ENCODE results near the gene ZNF345. TPM values are rescaled to one million over a fixed set of nuclear protein-coding genes. Genes with fewer than 3 reads are reported as not detected.

ZNF345 gene
- total RNA-seq, 4 donors from 2014 or later = 6.1 to 11.8 (median 7.3) TPM

DNA sequence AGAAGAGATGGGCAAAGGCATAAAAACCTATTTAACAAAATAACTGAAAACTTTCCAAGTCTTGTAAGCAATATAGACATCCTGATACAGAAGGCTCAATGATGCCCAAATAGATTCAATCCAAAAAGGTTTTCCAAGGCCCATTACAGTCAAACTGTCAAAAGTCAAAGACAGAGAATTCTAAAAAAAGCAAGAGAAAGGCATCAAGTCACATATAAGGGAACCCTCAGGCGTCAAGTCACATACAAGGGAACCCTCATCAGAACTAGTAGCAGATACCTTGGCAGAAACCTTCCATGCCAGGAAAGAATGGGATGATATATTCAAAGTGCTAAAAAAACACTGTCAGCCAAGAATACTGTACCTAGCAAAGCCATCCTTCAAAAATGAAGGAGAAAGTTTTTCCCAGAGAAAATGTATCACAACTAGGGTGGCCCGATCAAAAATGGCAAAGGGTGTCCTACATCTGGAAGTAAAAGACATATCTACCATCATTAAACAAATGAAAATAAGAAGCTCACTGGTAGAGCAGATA lies 44.2 kb downstream of the ZNF345 start:
- DNase-seq (ENCODE audit: low spot score in 2 of 2) = no peak
- no peaks in the 10 kb centered on the region for H3K4me1 ChIP-seq
- H3K4me3 ChIP-seq = no peak overlapping the region
- H3K27ac ChIP-seq = no peak overlapping the region
- WGBS, 2 donors = 98 to 100% methylated on average over 2 of the region's 2 CpGs
- peaks cover 6 to 100% (median 68%) of the 10 kb centered on the region in 4 donors for H3K9me3 ChIP-seq
- TF ChIP-seq POLR2A (IDR thresholded peaks at IDR 0.05) = no peak
- TF ChIP-seq, protein P1, sequence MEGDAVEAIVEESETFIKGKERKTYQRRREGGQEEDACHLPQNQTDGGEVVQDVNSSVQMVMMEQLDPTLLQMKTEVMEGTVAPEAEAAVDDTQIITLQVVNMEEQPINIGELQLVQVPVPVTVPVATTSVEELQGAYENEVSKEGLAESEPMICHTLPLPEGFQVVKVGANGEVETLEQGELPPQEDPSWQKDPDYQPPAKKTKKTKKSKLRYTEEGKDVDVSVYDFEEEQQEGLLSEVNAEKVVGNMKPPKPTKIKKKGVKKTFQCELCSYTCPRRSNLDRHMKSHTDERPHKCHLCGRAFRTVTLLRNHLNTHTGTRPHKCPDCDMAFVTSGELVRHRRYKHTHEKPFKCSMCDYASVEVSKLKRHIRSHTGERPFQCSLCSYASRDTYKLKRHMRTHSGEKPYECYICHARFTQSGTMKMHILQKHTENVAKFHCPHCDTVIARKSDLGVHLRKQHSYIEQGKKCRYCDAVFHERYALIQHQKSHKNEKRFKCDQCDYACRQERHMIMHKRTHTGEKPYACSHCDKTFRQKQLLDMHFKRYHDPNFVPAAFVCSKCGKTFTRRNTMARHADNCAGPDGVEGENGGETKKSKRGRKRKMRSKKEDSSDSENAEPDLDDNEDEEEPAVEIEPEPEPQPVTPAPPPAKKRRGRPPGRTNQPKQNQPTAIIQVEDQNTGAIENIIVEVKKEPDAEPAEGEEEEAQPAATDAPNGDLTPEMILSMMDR (IDR thresholded peaks at IDR 0.05) = no peak
- no peak for TF ChIP-seq EP300 (IDR thresholded peaks at IDR 0.05)
- no peaks in the 10 kb centered on the region for H3K27me3 ChIP-seq
- peaks cover 3 to 100% (median 37%) of the 10 kb centered on the region in 3 donors for H3K36me3 ChIP-seq

DNA sequence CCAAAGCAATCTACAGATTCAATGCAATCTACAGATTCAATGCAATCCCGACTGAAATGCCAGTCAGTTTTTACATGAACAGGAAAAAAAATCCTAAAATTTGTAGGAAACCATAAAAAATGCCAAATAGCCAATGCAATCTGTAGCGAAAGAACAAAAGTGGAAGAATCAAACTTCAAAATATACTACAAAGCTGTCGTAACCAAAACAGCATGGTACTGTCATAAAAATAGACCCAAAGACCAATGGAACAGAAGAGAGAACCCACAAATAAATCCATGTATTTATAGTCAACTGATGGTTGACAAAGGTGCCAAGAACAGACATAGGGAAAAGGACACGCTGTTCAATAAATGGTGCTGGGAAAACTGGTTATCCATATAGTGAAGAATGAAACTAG lies 47.7 kb downstream of the ZNF345 start:
- Histone ChIP-seq H3K4me3 (no peak overlapping the region), H3K36me3 (peaks cover 0 to 100% (median 37%) of the 10 kb centered on the region in 3 donors)
- 85 to 98% methylated on average over 4 of the region's 4 CpGs for WGBS, 2 donors

DNA sequence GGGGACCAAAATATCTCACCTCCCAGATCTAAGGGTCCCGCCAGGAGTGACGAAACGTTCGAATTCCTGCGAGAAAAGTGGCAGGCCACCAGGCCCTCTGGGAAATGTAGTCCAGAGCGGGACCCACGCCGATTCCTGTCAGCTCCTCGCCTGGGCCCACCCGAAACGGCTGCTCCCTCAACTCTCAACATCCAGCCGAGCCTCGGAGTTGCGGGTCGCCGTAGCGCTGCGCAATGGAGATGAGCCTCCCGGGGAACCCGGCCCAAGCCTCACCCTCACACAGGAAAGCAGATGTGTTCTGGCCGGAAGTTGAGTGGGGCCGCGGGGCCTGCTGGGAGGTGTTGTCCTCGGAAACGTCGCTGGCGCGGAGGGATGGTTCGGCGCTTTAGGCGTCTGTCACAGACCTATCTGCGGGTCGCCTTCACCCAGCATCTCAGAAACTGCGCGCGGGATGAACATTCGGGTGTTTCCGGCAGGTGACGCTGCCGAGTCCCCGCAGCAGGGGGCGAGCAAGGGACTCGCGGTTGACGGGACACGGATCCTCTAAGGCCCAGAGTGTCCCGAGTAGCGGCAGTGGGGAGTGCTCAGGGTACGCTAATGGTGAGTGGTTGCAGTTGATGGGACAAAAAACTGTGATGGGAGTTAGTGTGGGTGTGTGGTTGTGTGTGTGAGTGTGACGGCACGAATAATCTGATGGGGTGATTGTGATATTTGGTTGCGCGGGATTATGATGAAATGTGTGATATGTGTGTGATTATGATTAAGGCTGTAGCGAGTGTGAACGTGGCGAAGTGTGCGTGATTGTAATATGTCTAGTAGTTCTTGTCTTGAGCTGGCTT lies 65.5 kb downstream of the ZNF345 start, which contains the start of the genes ZNF568 and ZNF829:
Gene ZNF568, plus strand, starts transcription at position 341 of the 839 bp plus-strand sequence. CDS start 6,439 bp downstream, outside the sequence.
Gene ZNF829, minus strand, starts transcription at position 300 of the 839 bp plus-strand sequence. CDS start 1,124 bp downstream, outside the sequence.
- no peaks in the 10 kb centered on the region for H3K27me3 ChIP-seq
- TF ChIP-seq, protein P1 (IDR thresholded peaks at IDR 0.05) = peak; percentile 38 to 65 (median 55)
- TF ChIP-seq EP300 (IDR thresholded peaks at IDR 0.05) (peak; percentile 79 to 88), POLR2A (IDR thresholded peaks at IDR 0.05) (peak in 1 of 2 donors; percentile 27)
- H3K4me3 ChIP-seq = peak within 1 kb of the TSS; percentile 68 to 91 (median 72)
- H3K36me3 ChIP-seq = peaks cover 0 to 73% (median 2%) of the 10 kb centered on the region in 3 donors
- peaks cover 0 to 22% (median 5%) of the 10 kb centered on the region in 4 donors for H3K4me1 ChIP-seq
- H3K9me3 ChIP-seq = peaks cover 0 to 43% (median 4%) of the 10 kb centered on the region in 4 donors
- peak within 1 kb of the TSS; percentile 90 to 98 (median 95) for H3K27ac ChIP-seq
- WGBS, 2 donors = 0% methylated on average over 49 to 56 of the region's 57 CpGs
- peak; percentile 71 to 83 for DNase-seq (ENCODE audit: low spot score in 2 of 2)

More for the DNA sequence above, 47.7 kb downstream of the ZNF345 start:
- Histone ChIP-seq H3K27me3 (no peaks in the 10 kb centered on the region), H3K27ac (no peak overlapping the region), H3K9me3 (peaks cover 6 to 100% (median 58%) of the 10 kb centered on the region in 4 donors), H3K4me1 (no peaks in the 10 kb centered on the region)
- no peak for DNase-seq (ENCODE audit: low spot score in 2 of 2)
- TF ChIP-seq POLR2A (IDR thresholded peaks at IDR 0.05) = no peak
- TF ChIP-seq, protein P1 (IDR thresholded peaks at IDR 0.05) = no peak
- TF ChIP-seq EP300 (IDR thresholded peaks at IDR 0.05) = no peak

DNA sequence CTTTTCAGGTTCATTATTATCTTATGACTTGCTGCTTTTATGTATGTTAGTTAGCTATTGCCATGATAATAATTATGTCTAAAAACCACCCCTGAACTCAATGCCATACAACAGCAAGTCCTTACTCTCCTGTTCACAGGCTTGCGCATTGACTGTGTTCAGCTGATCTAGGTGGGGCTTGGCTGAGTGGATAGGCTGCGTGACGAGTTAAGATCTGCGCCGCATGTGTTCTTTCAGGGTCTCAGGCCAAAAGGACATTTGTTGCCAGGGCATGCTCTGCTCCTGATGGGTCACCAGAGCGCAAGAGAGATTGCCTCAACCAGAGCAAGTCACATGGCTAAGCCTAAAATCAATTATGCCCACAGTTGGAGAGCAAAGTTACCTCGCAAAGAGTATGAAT lies 66.3 kb downstream of the ZNF345 start:
- H3K9me3 ChIP-seq = peaks cover 0 to 43% (median 4%) of the 10 kb centered on the region in 4 donors
- H3K27ac ChIP-seq = peak overlapping the region in 2 of 4 donors; percentile 97 to 98
- peaks cover 0 to 73% (median 2%) of the 10 kb centered on the region in 3 donors for H3K36me3 ChIP-seq
- peaks cover 0 to 22% (median 5%) of the 10 kb centered on the region in 4 donors for H3K4me1 ChIP-seq
- H3K27me3 ChIP-seq = no peaks in the 10 kb centered on the region
- TF ChIP-seq POLR2A (IDR thresholded peaks at IDR 0.05) = no peak
- TF ChIP-seq, protein P1 (IDR thresholded peaks at IDR 0.05) = no peak
- no peak for TF ChIP-seq EP300 (IDR thresholded peaks at IDR 0.05)
- no peak for DNase-seq (ENCODE audit: low spot score in 2 of 2)
- peak overlapping the region; percentile 68 to 91 (median 72) for H3K4me3 ChIP-seq
- 30 to 36% methylated on average over 7 of the region's 7 CpGs for WGBS, 2 donors

Data from tibial nerve (tissue), 4 donors.